GM18867 (cell line): ENCODE results near the gene BIN2.

ENCODE experiments used
- ATAC-seq: cut with Tn5 transposase; IDR thresholded peaks from one replicate; pipeline ENCODE4 v1.9.1; 2021; ENCODE audit warnings: mild to moderate bottlenecking, moderate library complexity; ENCODE audit not compliant: unreplicated experiment

The BIN2 gene

DNA sequence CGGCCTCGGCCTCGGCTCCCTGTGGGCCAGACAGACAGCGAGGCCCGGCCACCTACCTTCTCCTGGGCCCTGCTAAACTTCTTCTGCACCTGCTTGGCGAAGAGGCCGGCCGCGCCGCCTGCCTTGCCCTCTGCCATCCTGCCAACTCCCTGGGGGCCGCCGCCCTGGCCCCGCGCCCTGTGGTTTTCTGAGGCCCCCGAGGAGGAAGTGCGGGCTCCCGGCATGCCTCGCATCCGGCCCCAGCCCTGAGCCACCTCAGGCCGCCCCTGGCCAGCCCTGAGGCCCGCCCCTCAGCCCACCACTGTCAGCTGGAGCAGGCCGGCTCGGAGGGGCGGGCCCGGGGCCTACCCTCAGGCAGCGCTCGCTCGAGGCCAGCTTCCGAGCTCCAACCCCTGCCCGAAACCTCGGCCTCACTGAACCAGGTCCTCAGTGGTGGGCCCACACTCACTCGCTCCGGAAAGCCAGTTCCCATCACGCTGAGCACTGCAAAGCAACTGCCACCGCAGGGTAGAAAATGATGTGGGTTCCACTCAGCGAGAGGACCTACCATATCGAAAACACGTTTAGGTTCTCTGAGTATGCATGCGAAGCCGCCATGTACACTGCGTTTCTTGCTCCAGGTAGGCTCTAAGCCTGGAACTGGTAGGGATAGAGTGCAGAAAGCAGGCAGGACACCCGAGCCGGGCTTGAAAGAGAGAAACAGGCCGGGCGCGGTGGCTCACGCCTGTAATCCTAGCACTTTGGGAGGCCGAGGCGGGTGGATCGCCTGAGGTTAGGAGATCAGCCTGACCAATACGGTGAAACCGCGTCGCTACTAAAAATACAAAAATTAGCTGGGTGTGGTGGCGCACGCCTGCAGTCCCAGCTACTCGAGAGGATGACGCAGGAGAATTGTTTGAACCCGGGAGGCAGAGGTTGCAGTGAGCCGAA, at the start of gene BIN2:
Gene BIN2, minus strand, starts transcription at position 209 of the 930 bp plus-strand sequence. Its CDS starts 72 bp downstream, at position 137.
- peak; percentile 64 for ATAC-seq

DNA sequence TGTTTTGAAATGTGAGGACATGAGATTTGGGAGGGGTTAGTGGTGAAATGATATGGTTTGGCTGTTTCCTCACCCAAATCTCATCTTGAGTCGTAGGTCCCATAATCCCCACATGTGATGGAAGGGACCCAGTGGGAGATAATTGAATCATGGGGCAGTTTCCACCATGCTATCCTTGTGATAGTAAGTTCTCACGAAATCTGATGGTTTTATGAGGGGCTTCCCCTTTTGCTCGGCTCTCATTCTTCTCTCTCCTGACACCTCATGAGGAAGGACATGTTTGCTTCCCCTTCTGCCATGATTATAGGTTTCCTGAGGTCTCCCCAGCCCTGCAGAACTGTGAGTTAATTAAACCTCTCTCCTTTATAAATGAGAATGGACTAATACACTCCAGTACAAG, 49.2 kb upstream of the BIN2 start:
- no peak for ATAC-seq

DNA sequence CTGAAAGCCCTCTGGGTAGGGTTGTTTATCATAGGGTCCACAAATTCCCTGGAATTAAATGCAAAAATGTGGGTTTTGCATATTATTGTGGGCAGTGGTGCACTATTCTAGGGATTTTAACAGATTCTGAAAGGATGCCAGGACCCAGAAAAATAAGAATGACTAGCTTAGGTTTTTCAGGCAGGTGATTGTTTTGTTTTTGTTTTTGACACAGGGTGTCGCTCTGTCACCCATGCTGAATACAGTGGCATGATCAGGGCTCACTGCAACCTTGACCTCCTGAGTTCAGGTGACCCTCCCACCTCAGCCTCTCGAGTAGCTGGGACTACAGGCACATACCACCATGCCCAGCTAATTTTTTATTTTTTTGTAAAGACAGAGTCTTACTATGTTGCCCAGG, 48.0 kb upstream of the BIN2 start:
- no peak for ATAC-seq

DNA sequence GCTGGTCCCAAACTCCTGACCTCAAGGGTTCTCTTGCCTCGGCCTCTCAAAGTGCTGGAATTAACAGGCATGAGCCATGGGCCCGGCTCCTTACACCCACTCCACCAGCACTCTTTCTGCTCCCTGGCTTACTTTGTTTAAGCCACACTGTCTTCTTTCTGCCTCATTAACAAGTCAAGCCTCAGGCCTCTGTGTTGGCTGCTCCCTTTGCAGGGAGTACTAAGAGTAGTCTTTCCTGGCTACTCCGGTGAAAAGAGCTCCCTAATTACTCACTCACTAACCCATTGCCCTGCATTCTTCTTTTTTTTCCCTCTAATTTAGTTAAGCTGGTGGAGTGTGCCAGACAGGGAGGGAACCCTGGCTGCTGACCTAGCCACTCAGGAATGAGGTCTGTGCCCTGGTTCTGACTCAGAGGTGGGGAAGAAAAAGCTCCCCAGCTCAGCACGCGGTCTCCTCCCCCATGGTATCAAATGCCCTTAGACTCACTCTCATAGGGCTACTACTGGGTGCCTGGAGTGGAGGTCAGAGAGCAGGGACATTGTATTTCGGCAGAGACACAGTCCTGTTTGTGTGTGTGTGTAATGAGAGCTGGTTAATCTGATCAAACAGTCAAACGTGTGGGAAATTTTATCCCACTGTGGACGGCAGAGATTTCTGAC, 47.5 kb upstream of the BIN2 start:
- ATAC-seq, result no peak

DNA sequence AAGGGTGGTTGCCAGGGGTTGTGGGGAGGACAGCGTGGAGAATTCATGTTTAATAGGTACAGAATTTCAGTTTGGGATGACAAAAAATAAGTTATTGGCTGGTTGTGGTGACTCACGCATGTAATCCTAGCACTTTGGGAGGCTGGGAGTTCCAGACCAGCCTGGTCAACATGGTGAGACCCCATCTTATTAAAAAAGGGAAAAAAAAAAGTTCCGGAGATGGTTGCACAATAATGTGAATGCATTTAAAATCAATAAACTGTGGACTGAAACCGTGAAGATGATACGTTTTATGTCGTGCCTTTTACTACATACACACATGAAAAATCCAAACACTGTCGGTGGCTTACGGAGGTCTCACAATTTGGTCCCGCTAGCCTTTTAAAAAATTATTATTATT, 46.7 kb upstream of the BIN2 start:
- ATAC-seq, result no peak

DNA sequence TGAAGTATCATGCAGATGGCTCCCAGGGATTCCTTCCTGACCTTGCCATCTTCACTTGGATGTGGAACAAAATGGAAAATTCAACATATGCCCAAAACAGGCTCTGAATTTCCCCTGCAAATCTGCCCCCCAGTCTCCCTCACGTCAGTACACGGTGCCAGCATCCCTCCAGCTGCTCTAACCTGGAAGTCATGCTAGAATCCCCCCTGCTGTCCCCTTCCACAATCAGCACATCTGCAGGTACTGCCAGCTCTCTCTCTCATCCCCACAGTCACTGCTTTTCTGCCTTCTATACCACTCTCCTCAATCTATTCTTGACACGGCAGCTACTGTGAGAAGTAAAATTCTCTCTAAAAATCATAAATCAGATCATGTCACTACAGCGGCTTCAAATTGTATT, 45.6 kb upstream of the BIN2 start:
- no peak for ATAC-seq

DNA sequence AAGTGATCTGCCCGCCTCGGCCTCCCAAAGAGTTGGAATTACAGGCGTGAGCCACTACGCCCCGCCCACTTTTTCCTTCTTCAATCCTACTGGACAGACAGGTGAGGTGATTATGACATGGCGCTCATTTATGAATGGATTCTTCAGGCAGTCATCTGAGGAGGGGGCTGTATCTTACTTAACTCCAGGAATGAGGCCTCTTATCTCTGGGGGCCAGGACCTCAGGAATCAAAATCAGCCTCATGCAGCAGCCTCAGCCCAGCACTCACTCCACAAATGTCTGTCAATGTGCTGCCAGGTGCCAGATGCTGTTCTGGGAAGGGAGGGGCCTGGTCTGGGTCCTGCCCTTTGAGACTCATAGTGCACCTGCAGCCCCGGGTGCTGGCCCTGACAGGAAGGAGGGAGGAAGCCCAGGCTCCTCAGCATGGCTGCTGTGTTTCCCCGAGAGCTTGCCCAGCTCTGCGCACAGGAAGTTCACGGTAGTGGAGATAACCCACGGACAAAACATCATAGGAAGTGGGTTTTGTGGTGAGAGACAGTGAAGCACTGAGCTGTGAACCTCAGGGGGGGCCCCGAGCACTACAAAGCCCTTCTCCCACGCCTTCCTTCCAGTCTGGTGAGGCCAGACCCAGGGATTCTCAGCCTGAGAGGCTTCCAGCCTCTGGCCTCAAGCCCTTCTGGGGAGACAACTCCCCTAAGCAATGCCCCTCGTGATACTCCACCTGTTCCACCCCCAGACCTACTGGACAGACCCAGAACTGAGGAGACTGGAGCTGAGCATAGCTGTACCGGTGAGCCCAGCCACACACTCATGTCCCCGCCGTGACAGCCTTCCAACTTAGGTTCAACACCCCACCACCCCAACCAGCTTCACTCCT, 44.9 kb upstream of the BIN2 start:
- ATAC-seq, result peak; percentile 98

DNA sequence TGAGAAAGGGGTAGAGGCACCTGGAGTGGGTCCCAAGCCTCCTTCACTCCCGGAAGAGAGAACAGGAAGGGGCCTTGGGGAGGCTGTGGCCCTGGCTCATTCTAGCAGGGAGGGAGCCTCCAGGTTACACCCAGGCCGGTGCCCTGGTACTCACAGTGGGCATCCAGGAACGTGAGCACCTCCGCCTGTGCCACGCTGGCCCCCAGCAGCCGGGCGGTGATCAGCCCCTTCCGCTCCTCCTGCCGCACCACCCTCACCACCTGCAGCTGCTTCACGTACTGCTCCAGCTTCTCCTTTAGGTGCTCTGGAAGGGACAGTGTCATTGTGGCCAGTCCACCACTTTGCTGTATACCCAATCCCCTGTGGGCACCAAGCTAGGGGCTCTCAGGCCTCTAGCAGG, 41.3 kb upstream of the BIN2 start:
- no peak for ATAC-seq

DNA sequence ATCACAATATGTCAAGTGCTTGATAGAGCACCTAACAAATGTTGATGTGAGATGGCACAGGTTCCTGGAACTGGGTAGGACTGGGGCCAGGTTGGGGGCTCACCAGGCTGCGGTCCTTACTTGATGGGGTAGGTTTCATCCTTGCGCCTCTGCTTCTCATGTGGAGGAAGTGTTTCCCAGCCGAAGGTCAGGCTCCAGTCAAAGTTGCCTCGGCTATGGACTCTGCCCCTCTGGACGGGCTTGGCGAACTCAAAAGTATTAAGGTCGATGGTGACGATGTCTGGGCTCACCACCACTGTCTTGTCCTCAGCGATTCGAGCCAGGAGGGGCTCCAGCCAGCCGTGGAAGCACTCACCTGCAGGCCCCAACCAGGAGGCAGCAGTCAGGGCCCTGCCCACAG, 40.0 kb upstream of the BIN2 start:
- ATAC-seq, result no peak

DNA sequence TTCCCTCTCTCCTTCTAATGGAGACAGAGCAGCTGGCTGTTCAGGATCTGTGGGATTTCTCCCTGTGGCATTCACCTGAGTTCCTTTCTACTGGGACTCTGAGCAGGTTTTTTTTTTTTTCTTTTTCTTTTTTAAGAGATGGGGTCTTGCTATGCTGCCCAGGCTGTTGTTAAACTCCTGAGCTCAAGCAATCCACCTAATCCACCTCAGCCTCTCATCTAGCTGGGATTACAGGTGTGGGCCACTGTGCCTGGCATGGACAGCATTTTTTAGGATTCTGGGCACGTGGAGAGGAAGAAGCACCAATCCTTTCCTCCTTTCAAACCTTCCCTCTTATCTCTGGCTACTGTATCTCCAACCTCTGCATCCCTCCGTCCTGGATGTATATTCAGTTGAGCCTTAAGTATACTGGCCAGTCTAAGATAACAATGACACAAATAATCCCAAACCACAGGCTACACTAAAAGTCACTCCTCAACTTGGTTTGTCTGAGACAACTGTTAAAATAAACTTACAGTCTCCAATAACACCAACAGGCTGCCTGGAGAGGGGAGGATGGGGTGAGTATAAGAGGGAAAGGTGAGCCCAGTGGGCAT, 38.9 kb upstream of the BIN2 start:
- ATAC-seq, result no peak

DNA sequence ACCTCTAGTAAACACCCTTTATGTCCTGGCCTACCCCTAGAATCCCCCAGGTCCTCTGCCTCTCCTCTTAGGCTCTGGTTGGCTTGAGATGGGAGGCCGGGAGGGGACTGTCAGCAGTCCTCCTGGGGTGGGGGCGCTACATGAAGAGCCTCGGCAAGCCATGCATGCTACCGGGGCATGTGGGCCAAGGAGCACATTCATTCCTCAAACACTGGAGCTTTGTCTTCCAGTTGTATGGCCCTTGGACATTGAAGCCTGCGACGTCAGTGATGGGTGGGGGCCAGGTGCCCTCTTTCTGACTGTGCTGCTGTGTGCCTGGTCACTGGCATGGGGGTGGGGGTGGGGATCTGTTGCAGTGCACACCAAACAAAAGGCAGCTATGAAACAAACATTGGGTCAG, 38.3 kb upstream of the BIN2 start:
- no peak for ATAC-seq

DNA sequence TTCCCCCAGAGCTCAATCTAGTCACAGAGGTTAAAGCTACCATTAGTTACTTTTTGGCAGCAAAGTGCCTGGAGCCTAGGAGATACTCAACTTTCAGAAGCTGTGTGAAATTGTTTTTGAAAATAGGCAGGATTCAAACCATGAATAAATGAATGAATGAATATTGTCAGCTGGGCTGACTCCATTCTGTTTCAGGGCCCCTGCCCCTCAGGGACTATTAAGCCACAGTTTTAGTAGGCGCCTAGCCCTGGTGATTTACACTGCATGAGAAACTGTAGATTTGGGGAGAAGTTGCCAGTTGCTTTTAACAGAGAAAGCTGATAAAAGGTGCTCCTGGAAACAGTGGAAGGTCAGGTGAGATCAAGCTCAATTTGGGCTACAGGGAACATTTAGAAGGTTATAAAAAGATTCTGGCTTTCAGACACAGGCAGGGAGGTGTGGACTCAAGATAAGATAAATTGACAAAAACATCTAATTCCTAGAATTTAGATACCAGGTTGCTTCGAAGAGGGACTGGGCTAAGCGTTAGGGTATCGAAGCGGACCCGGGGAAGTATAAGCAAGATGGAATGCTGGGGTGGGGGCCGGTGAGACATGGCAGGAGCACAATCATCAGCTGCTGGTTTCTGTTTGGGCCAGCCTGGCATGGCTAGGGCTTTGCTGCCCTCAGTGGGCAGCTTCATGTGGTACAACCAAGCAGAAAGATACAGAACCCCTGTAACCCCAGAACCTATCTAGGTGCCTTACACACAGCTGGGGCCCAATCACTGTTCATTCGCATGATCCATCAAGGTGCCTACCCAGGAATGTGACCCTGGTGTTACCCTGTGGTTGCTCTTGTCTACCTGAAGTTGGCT, 37.4 kb upstream of the BIN2 start:
- ATAC-seq, result no peak

DNA sequence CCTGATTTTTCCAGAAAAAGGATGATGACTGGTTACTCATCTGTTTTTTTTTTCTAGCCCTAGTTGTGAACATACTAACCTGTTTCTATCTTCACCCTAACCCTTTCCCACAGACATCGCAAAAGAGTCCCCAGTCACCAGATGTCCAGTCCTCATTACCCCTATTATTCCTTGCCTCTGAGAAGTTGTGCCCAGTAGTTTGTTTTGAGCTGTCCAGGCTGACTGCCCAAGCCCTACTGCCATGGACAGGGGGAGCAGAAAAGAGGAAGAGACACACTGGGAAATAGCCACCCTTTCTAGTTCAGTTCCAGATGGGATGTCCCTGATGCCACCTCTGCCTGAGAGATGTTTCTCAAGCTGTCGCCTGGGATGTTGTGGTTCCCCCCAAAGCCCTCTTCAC, 36.3 kb upstream of the BIN2 start:
- ATAC-seq, result no peak

DNA sequence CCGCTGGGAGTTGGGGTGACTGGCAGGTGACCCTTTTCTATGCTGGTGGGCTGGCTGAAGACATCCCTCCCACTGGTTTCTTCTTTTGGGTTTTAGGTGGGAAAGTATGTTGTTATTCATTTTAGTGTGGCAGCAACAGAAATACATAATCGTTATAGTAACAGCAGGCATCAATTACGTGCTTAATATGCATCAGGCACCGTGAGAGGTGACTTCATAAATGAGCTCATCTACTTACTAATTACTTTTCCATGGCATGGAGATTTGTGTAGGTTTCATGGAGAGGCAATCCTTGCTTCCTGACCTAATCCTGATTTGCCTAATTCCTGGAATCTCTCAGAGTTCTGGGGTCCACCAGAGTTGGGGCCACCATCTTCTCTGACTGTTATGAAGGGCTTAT, 35.9 kb upstream of the BIN2 start:
- no peak for ATAC-seq

DNA sequence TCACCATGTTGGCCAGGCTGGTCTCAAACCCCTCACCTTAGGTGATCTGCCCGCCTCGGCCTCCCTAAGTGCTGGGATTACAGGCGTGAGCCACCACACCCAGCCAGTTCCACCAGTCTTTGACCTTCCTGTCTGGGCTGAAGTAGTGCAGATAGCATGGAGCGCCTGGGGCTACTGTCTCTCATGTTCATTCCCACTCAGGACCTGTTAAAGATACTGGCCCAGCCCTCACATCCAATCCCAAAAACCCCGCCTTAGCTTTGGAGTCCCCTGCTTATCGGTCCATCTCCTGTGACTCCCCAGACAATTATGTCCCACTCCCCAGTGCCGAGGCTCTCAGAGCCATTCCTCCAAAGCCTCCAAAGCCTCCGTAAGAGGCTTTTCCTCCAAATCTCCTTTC, 34.5 kb upstream of the BIN2 start:
- no peak for ATAC-seq

DNA sequence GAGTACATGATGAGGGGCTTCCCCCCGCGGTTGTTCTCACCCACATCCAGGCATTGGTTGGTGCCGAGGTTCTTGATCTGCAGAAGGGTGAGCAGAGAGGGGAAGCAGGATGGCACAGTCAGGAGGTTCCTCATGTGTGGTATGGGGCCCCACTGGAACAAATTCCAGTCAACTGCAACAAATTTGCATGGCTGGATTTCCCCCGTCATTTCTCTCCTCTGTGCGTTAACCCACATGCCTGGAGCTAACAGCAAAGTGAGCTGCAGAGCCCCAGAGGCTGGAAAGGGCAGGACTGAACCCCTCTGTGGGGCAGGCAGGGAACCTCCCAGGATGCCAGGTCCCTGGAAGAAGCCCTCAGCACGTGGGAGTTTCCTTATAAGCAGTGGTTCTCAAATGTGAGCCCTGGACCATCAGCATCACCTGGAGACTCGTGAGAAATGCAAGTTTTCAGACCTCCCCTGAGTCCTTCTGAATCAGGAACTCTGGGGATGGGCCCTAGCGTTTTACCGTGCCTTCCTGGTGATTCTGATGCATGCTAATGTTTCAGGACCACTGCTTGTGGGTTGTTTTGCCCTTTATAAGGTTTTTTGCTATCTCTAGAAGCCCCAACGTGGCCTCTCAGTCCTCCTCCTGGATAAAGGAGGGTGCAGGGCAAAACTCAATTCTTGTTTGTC, 33.5 kb upstream of the BIN2 start:
- no peak for ATAC-seq

DNA sequence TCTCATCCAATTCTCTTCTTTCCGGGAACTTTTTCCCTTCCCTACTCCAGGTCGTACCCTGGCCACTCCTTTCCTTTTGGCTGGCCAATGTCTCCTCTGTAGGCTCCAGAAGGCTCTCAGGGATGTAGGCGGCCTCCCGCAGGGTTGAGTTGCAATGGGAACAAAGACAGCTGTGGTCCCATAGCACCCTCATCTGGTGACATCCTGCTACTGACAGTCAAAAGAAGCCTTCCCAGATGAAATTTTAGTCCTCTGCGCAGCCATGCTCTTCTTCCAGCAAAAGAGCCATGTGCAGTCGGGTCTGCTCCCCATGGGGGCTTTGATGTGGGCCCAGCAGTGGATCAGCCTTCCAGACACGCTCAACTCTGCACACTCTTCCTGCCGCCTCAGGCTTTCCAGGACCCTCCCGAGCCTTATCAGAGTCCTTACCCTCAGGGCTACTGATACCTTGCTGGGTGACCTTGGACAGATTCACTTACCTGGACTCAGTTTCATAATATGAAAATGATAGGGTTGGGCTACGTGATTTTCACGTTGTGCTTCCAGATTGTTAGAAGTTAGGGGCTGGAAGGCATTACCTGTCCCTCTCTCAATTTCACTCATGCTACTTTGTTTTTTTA, 28.0 kb upstream of the BIN2 start:
- no peak for ATAC-seq

DNA sequence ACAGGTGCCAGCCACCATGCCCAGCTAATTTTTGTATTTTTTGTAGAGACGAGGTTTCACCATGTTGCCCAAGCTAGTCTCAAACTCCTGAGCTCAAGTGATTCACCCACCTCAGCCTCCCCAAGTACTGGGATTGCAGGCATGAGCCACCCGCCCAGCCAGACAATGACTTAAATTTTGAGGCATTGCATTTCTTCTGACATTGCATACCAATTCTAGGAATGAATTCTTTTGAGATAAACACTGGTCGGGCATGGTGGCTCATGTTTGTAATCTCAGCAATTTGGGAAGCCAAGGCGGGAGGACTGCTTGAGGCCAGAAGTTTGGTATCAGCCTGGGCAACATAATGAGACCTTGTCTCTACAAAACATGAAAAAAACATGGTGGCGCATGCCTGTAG, 25.1 kb upstream of the BIN2 start:
- ATAC-seq, result no peak

DNA sequence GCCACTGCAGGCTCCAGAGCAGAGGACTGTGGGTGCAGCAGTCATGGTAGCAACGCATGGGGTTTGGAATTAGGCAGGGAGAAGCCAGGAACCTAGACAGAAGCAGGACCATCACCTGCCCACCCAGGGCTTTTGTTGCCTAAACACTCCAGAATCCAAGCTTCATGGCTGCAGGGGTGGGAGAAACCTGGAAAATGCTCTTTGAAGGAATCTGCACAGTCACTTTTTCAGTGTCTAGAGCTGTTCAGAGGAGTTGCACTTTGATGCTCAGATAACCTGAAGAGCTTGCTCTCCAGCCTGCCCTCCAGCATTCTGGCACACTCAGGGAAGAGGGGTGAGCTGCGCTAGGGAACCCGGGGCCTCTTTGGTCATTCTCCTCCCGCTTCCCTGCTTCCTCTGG, 24.1 kb upstream of the BIN2 start:
- no peak for ATAC-seq
